K562 (cell line): ENCODE data around the gene HCRTR1. TPM values are rescaled to one million over a fixed set of nuclear protein-coding genes. Genes with fewer than 3 reads are reported as not detected.

ENCODE experiments used
- ATAC-seq: fragments of 200-7000 bp; cut with Tn5 transposase; 3 replicates; pipeline ENCODE4 v1.9.1; 2020; ENCODE audit warnings: moderate library complexity
- BruUV-seq: library from RNA; stranded (reverse); fragments of 400-500 nt; replicated peaks from 2 replicates; lab custom pipeline; 2021; lab: Mats Ljungman, UMichigan
- CTCF ChIA-PET: fragments of 300-600 bp; formaldehyde crosslinking; extraction: SDS; loops from one replicate; lab custom pipeline; 2021; ENCODE audit warnings: low intra/inter-chr PET ratio; lab: Yijun Ruan, JAX
- POLR2A ChIA-PET: fragments of 300-600, 350-650 bp; sonication (Branson Sonifier 250); formaldehyde crosslinking; extraction: SDS; loops from one replicate; lab custom pipeline; 2021; ENCODE audit warnings: antibody characterized with exemption, inconsistent platforms; lab: Yijun Ruan, JAX
- DNase-seq, 4 experiments: peaks; one replicate each; pipeline versions ENCODE4 v3.0.0 to v3.0.0-alpha.2; 2011 to 2018; ENCODE audit warnings: low spot score in 3 of 4, mixed read lengths in 3 of 4; ENCODE audit errors: extremely low read depth in 1 of 4
- FAIRE-seq: peaks from 2 replicates; lab custom pipeline; 2011; peaks lifted over from hg19 to GRCh38; lab: Jason Lieb, UNC
- H2AFZ ChIP-seq: 2 replicates; pipeline ENCODE4 v1.6.0; 2011; ENCODE audit warnings: low read depth, low read length, control low read depth, inconsistent platforms
- H3K27ac ChIP-seq: fragments of 200-600 bp; 3 replicates; pipeline ENCODE4 v1.8.0; 2011; ENCODE audit warnings: low read depth, mild to moderate bottlenecking, control low read depth, inconsistent platforms, low read length, moderate library complexity, mixed read lengths; ENCODE audit errors: extremely low read depth
- H3K27me3 ChIP-seq, 2 experiments: fragments of 300-600 bp in 1 of 2; 2 replicates in 1 of 2; 3 replicates in 1 of 2; pipeline versions ENCODE4 v1.6.0 to v1.8.0; 2011; ENCODE audit warnings: inconsistent platforms in 2 of 2, low read length in 2 of 2, mild to moderate bottlenecking in 1 of 2, mixed read lengths in 1 of 2, moderate library complexity in 1 of 2; ENCODE audit not compliant: control insufficient read depth in 2 of 2, insufficient read depth in 2 of 2
- H3K36me3 ChIP-seq: fragments of 300-600 bp; 3 replicates; pipeline ENCODE4 v1.8.0; 2011; ENCODE audit warnings: mild to moderate bottlenecking, low read length, inconsistent platforms; ENCODE audit not compliant: control insufficient read depth, insufficient read depth
- H3K4me1 ChIP-seq, 2 experiments: fragments of 200-600 bp in 1 of 2; replicated peaks in 1 of 2; 2 replicates in 1 of 2; 3 replicates in 1 of 2; pipeline versions ENCODE4 v1.5.1 to v1.8.0; 2011; ENCODE audit warnings: inconsistent platforms in 2 of 2, low read length in 2 of 2, mild to moderate bottlenecking in 1 of 2, mixed read lengths in 1 of 2, moderate library complexity in 1 of 2; ENCODE audit not compliant: control insufficient read depth in 2 of 2, insufficient read depth in 2 of 2
- H3K4me2 ChIP-seq: 2 replicates; pipeline ENCODE4 v1.6.1; 2011; ENCODE audit warnings: low read length, control low read depth, inconsistent platforms, mixed read lengths; ENCODE audit not compliant: insufficient read depth
- H3K4me3 ChIP-seq: fragments of 200-600 bp; sonication (generic), shearing (Covaris generic); 2 replicates; pipeline ENCODE4 v1.5.1; 2016; ENCODE audit warnings: control low read depth, inconsistent platforms
- H3K79me2 ChIP-seq: fragments of 200-600 bp; 3 replicates; pipeline ENCODE4 v1.8.0; 2011; ENCODE audit warnings: low read length, inconsistent platforms; ENCODE audit not compliant: control insufficient read depth, insufficient read depth
- H3K9ac ChIP-seq, 2 experiments: 2 replicates each; pipeline versions ENCODE4 v1.6.0 to v1.6.1; 2011; ENCODE audit warnings: low read depth in 2 of 2, low read length in 2 of 2, control low read depth in 1 of 2, inconsistent platforms in 1 of 2, mild to moderate bottlenecking in 1 of 2, mixed read lengths in 1 of 2; ENCODE audit not compliant: insufficient read depth in 1 of 2
- H3K9me1 ChIP-seq: one replicate; pipeline ENCODE4 v1.6.0; 2011; ENCODE audit warnings: inconsistent platforms, mild to moderate bottlenecking, low read length, moderate library complexity; ENCODE audit not compliant: control insufficient read depth, insufficient read depth
- H3K9me3 ChIP-seq: replicated peaks from 2 replicates; pipeline ENCODE4 v1.5.1; 2011; ENCODE audit warnings: low read depth, low read length, inconsistent platforms; ENCODE audit not compliant: control insufficient read depth, insufficient read depth
- H4K20me1 ChIP-seq: replicated peaks from 2 replicates; pipeline ENCODE4 v1.6.1; 2011; ENCODE audit warnings: low read length, inconsistent platforms, mixed read lengths; ENCODE audit not compliant: control insufficient read depth, insufficient read depth
- RAD21 ChIP-seq, 2 experiments: fragments of 250-450 bp in 1 of 2; fragments of 450-650 bp in 1 of 2; sonication (Bioruptor Pico) in 1 of 2; formaldehyde crosslinking in 1 of 2; IDR thresholded peaks in 1 of 2; conservative IDR thresholded peaks in 1 of 2; 2 replicates each; pipeline versions ENCODE4 v1.4.0 to v1.8.0; 2020 to 2022; ENCODE audit warnings: mild to moderate bottlenecking in 2 of 2, moderate library complexity in 1 of 2
- WGBS: fragments of 100-300 bp; shearing (Covaris generic); methylation state at CpG from one replicate; pipeline ENCODE4 v1.1.6; 2016; ENCODE audit warnings: low coverage, mixed read lengths; ENCODE audit not compliant: insufficient coverage; ENCODE audit errors: missing lambda C conversion rate; 5-methylcytosine and 5-hydroxymethylcytosine counted together
- in situ Hi-C: fragments of 300-500 bp; cut with MboI; formaldehyde crosslinking; loops from 4 replicates; pipeline ENCODE4 v1.15.0; 2018; ENCODE audit warnings: inconsistent platforms, mixed read lengths
- intact Hi-C: fragments of 100-400 bp; cut with micrococcal nuclease; formaldehyde crosslinking; loops from 2 replicates; pipeline ENCODE4 v1.14.2; 2022
- polyA plus RNA-seq, 8 experiments: library from polyadenylated mRNA; depleted of rRNA in 4 of 8; stranded (reverse) in 5 of 8; unstranded in 3 of 8; fragments of >200 nt; fragmentation: Nextera tagmentation in 2 of 8; fragmentation: Illumina TruSeq in 1 of 8; extraction: Ambion mirVana in 2 of 8; extraction: Trizol in 1 of 8; gene quantifications; 2 replicates each; pipeline versions ENCODE4 v1.2.1 to v1.2.3, GENCODE V29; 2011 to 2014; ENCODE audit warnings: inconsistent platforms in 1 of 8, missing spikeins in 1 of 8
- total RNA-seq, 7 experiments: library from RNA; depleted of rRNA in 6 of 7; stranded (reverse); fragments of >200 nt in 6 of 7; fragmentation: Illumina TruSeq in 2 of 7; extraction: Trizol in 2 of 7; gene quantifications; 2 replicates each; pipeline versions ENCODE4 v1.2.1 to v1.2.3, GENCODE V29; 2011 to 2021; ENCODE audit warnings: low replicate concordance in 1 of 7
- TF ChIP-seq, protein P1 (sequence below), 3 experiments: IDR thresholded peaks in 2 of 3; conservative IDR thresholded peaks in 1 of 3; 2 replicates each; pipeline ENCODE4 v1.5.1; 2011 to 2012; ENCODE audit warnings: low read length in 3 of 3, mild to moderate bottlenecking in 3 of 3, control low read depth in 2 of 3, improper control_type of control experiment in 1 of 3, inconsistent platforms in 1 of 3, low read depth in 1 of 3, mixed read lengths in 1 of 3, moderate library complexity in 1 of 3; ENCODE audit not compliant: insufficient read depth in 2 of 3
- TF ChIP-seq, protein P2 (sequence below): sonication (generic); formaldehyde crosslinking; IDR thresholded peaks from 2 replicates; pipeline ENCODE4 v1.8.0; 2022; ENCODE audit warnings: missing genetic modification reagents, mild to moderate bottlenecking, moderate library complexity, borderline replicate concordance

Gene HCRTR1
- total and polyA plus RNA-seq, 9 of the 15 experiments (the other 6 are each of a cell fraction or from before 2014, with no cell fraction given), result not detected

DNA sequence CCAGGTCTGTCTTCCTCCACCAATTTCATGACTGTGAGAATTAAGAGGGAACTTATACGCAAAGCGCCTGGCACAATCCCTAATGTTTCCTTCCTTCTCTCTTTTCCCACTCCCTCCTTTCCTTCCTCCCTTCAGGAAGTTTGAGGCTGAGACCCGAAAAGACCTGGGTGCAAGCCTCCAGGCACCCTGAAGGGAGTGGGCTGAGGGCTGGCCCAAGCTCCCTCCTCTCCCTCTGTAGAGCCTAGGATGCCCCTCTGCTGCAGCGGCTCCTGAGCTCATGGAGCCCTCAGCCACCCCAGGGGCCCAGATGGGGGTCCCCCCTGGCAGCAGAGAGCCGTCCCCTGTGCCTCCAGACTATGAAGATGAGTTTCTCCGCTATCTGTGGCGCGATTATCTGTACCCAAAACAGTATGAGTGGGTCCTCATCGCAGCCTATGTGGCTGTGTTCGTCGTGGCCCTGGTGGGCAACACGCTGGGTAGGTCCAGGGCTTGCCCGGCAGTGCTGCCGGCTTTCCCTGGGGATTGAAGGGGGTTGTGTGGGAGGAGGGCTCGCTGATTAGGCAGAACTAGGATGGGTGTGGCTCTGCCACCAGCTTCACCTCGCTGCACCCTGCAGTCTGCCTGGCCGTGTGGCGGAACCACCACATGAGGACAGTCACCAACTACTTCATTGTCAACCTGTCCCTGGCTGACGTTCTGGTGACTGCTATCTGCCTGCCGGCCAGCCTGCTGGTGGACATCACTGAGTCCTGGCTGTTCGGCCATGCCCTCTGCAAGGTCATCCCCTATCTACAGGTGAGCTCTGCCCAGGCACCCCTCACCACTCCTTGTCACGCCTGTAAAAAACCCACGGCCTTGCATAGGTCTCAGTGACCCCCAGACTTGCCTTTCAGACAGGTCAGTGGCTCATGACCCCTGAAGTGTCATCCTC is 1.7 kb downstream of the HCRTR1 start:
- BruUV-seq, result no TSS peak
- no peak for DNase-seq
- H3K36me3 ChIP-seq, result no peaks in the 10 kb centered on the region
- no peak overlapping the region for H3K4me2 ChIP-seq
- H3K4me3 ChIP-seq, result no peak overlapping the region
- peaks cover 0 to 19% of the 10 kb centered on the region in 2 experiments; a peak in 2 of 5 replicates for H3K4me1 ChIP-seq
- H3K9ac ChIP-seq, result peak overlapping the region in 1 of 2 experiments; percentile 18; a peak in 1 of 4 replicates
- no peaks in the 10 kb centered on the region for H3K9me3 ChIP-seq
- peak; percentile 23; the same call in 2 of the 3 replicates for ATAC-seq
- peak; percentile 29 for FAIRE-seq
- WGBS, result 4% methylated on average over 23 of the region's 23 CpGs
- no peak overlapping the region for H2AFZ ChIP-seq
- TF ChIP-seq, protein P1, sequence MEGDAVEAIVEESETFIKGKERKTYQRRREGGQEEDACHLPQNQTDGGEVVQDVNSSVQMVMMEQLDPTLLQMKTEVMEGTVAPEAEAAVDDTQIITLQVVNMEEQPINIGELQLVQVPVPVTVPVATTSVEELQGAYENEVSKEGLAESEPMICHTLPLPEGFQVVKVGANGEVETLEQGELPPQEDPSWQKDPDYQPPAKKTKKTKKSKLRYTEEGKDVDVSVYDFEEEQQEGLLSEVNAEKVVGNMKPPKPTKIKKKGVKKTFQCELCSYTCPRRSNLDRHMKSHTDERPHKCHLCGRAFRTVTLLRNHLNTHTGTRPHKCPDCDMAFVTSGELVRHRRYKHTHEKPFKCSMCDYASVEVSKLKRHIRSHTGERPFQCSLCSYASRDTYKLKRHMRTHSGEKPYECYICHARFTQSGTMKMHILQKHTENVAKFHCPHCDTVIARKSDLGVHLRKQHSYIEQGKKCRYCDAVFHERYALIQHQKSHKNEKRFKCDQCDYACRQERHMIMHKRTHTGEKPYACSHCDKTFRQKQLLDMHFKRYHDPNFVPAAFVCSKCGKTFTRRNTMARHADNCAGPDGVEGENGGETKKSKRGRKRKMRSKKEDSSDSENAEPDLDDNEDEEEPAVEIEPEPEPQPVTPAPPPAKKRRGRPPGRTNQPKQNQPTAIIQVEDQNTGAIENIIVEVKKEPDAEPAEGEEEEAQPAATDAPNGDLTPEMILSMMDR (IDR thresholded peaks at IDR 0.05 in 2 of 3, conservative IDR thresholded peaks at IDR 0.05 in 1 of 3; ENCODE audit: insufficient read depth in 2 of 3, low read depth in 1 of 3, low read length in 3 of 3), result 0 out of 6 replicates have a peak, but pooled peaks of 1 of the 3 experiments have one; percentile 23
- TF ChIP-seq, protein P2, sequence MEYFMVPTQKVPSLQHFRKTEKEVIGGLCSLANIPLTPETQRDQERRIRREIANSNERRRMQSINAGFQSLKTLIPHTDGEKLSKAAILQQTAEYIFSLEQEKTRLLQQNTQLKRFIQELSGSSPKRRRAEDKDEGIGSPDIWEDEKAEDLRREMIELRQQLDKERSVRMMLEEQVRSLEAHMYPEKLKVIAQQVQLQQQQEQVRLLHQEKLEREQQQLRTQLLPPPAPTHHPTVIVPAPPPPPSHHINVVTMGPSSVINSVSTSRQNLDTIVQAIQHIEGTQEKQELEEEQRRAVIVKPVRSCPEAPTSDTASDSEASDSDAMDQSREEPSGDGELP (CRISPR knock-in tag), result no peak
- TF ChIP-seq RAD21 (CRISPR knock-in tag; conservative IDR thresholded peaks at IDR 0.05 in 1 of 2, IDR thresholded peaks at IDR 0.05 in 1 of 2), result peak in 1 of 2 experiments; percentile 34; a peak in 2 of 4 replicates
- H3K27ac ChIP-seq, result no peak overlapping the region
- H3K9me1 ChIP-seq, result no peaks in the 10 kb centered on the region
- no peaks in the 10 kb centered on the region for H3K79me2 ChIP-seq
- in situ Hi-C loops, result no loop called here
- CTCF ChIA-PET, result interaction anchor here (1.5 kb wide), 1 partner anchor 55 kb away, joined by 6 read pairs; no protein-coding TSS in a partner anchor
- intact Hi-C loops, result loop anchor here (2.0 kb wide), 1 partner anchor 54 kb away; no protein-coding TSS in a partner anchor
- H3K27me3 ChIP-seq, result peaks cover 28 to 58% of the 10 kb centered on the region in 2 experiments
- H4K20me1 ChIP-seq, result peaks cover 24% of the 10 kb centered on the region
- POLR2A ChIA-PET, result interaction anchor here (0.5 to 1.3 kb wide), 3 partner anchors 10 to 316 kb away, joined by 3 to 4 read pairs (median 3); no protein-coding TSS in a partner anchor
